Fibroblast of villous mesenchyme (primary cell): Measurements from ENCODE around the gene ATF6. TPM values are rescaled to one million over a fixed set of nuclear protein-coding genes. Genes with fewer than 3 reads are reported as not detected.

ENCODE experiments used
- DNase-seq: peaks from one replicate; pipeline ENCODE4 v3.0.0-alpha.2; 2010; ENCODE audit warnings: low read depth
- H3K4me3 ChIP-seq: 2 replicates; pipeline ENCODE4 v1.5.1; 2011; ENCODE audit warnings: low read depth, mild to moderate bottlenecking, low read length
- CTCF ChIP-seq: IDR thresholded peaks from 2 replicates; pipeline ENCODE4 v1.5.1; 2012; ENCODE audit warnings: low read depth, mild to moderate bottlenecking, low read length; ENCODE audit not compliant: insufficient read depth
- total RNA-seq: library from RNA; depleted of rRNA; stranded (reverse); fragments of >200 nt; gene quantifications from 2 replicates; pipeline ENCODE4 v1.2.3, GENCODE V29; 2012

ATF6 gene
- total RNA-seq, 1 donor = 32.8 TPM

- TF ChIP-seq CTCF = no peak
- no peak for DNase-seq
- no peak overlapping the region for H3K4me3 ChIP-seq
These were observed 166.5 kb downstream of the ATF6 start for GRCh38 chr1:161932668-161933067.

GRCh38 chr1:161933592-161934588 lies 167.8 kb downstream of the ATF6 start:
- no peak for TF ChIP-seq CTCF
- DNase-seq = no peak
- no peak overlapping the region for H3K4me3 ChIP-seq

- peak; percentile 39 for DNase-seq
- H3K4me3 ChIP-seq = no peak overlapping the region
- no peak for TF ChIP-seq CTCF
These were observed 169.1 kb downstream of the ATF6 start for GRCh38 chr1:161935264-161935663.

GRCh38 chr1:161936786-161937185 lies 170.7 kb downstream of the ATF6 start:
- no peak for TF ChIP-seq CTCF
- DNase-seq = no peak
- no peak overlapping the region for H3K4me3 ChIP-seq

GRCh38 chr1:161940866-161941591 lies 174.9 kb downstream of the ATF6 start:
- no peak overlapping the region for H3K4me3 ChIP-seq
- no peak for DNase-seq
- TF ChIP-seq CTCF = no peak

- H3K4me3 ChIP-seq = no peak overlapping the region
- no peak for TF ChIP-seq CTCF
- peak; percentile 48 for DNase-seq
These were observed 175.8 kb downstream of the ATF6 start for GRCh38 chr1:161941726-161942436.
